ENCODE data around the gene WTAP. TPM values are rescaled to one million over a fixed set of nuclear protein-coding genes. Genes with fewer than 3 reads are reported as not detected.

WTAP gene
- total RNA-seq, 1 experiment from 2014 or later, result 138 TPM

- Mint-ChIP-seq H3K4me1 (peaks cover 2 to 5% of the 10 kb centered on the region in 2 experiments; a peak in 2 of 4 replicates), H3K27me3 (ENCODE audit: low read depth) (no peaks in the 10 kb centered on the region), H3K27ac (no peak overlapping the region), H3K36me3 (ENCODE audit: insufficient read depth in 1 of 3, low read depth in 3 of 3) (no peaks in the 10 kb centered on the region), H3K4me3 (no peak overlapping the region), H3K9me3 (no peaks in the 10 kb centered on the region)
- H4K91ac ChIP-seq (ENCODE audit: insufficient read length, low read depth, low read length), result no peak overlapping the region
- no peak overlapping the region for H3K56ac ChIP-seq (ENCODE audit: insufficient read length, low read depth, low read length)
- H3K27ac ChIP-seq (ENCODE audit: insufficient read length, low read depth, low read length), result no peak overlapping the region
- no peak overlapping the region for H2BK5ac ChIP-seq (ENCODE audit: insufficient read length, low read length)
- no peaks in the 10 kb centered on the region for H3K4me1 ChIP-seq (ENCODE audit: insufficient read depth, low read length)
- no peak overlapping the region for H3K23ac ChIP-seq (ENCODE audit: insufficient read length, low read depth, low read length)
- no peak for DNase-seq
- H3T11ph ChIP-seq (ENCODE audit: low read length), result no peak overlapping the region
- H3K18ac ChIP-seq (ENCODE audit: insufficient read length, low read depth, low read length), result no peak overlapping the region
- H2BK20ac ChIP-seq (ENCODE audit: low read depth, low read length, poor library complexity, severe bottlenecking), result no peak overlapping the region
- no peak overlapping the region for H2BK15ac ChIP-seq (ENCODE audit: low read depth, low read length)
- no peak overlapping the region for H4K8ac ChIP-seq (replicated peaks; ENCODE audit: insufficient read length, low read depth, low read length)
- H3K4me2 ChIP-seq (ENCODE audit: insufficient read depth, insufficient read length, low read length), result no peak overlapping the region
- no peak overlapping the region for H2AFZ ChIP-seq (ENCODE audit: low read length)
- H2BK120ac ChIP-seq (ENCODE audit: low read depth, low read length, poor library complexity, severe bottlenecking), result no peak overlapping the region
- no peaks in the 10 kb centered on the region for H3K23me2 ChIP-seq (ENCODE audit: insufficient read length, low read depth, low read length, poor library complexity, severe bottlenecking)
- TF ChIP-seq CTCF (conservative IDR thresholded peaks at IDR 0.05), result no peak
- H4K20me1 ChIP-seq (ENCODE audit: control insufficient read depth, insufficient read depth, insufficient read length), result no peaks in the 10 kb centered on the region
- no peak overlapping the region for H2AK5ac ChIP-seq (ENCODE audit: insufficient read length, low read length)
- no CpG with 5 or more reads among the region's 3 CpGs for WGBS (ENCODE audit: extremely low coverage, insufficient read length, low lambda C conversion rate)
- no peaks in the 10 kb centered on the region for H3K27me3 ChIP-seq (ENCODE audit: insufficient read depth, low read length)
- H3K14ac ChIP-seq (ENCODE audit: insufficient read depth, low read length), result no peak overlapping the region
- no peak overlapping the region for H4K5ac ChIP-seq (ENCODE audit: insufficient read length, low read depth, low read length)
- no peak overlapping the region for H3K9ac ChIP-seq (ENCODE audit: extremely low read depth, insufficient read length, low read length)
- no peak overlapping the region for H3K4ac ChIP-seq (ENCODE audit: low read depth, low read length)
- no peaks in the 10 kb centered on the region for H3K79me1 ChIP-seq (ENCODE audit: insufficient read depth, low read depth, low read length, poor library complexity, severe bottlenecking)
- H2BK12ac ChIP-seq (ENCODE audit: insufficient read length, low read depth, low read length), result no peak overlapping the region
- no peaks in the 10 kb centered on the region; the same call in 1 of the 2 replicates for H3K79me2 ChIP-seq (ENCODE audit: insufficient read depth, low read length)
- H3K9me3 ChIP-seq (ENCODE audit: control insufficient read depth, low read depth, low read length), result no peaks in the 10 kb centered on the region
Measured at GRCh38 chr6:159715605-159716004, 11.7 kb upstream of the WTAP start.

All from H9 (cell line).